ENCODE measurements around the gene HSH2D.
"Not testable (repeated sequence)": the region's sequence is repeated elsewhere in the genome, so short reads cannot be mapped to it uniquely, and the experiment has no call there.

The HSH2D gene

DNA sequence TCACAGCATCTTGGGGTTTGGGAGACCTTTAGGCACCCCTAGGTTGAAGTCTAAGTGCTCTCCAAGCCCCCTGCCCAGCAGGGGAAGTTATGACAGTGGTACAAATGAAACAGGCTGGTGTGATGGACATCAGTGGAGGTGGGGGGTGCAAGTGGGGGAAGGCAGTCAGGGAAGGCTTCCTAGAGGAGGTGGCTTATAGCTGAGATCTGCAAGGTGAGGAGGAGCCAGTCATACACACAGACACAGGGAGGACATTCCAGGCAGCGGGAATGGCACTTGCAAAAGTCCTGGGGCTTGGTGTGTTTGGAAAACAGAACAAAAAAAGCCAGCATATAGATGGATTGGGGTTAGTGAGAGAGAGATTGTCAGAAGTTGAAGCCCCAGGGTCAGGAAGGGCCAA, 11.6 kb downstream of the HSH2D start:
- DNase-seq (ENCODE audit: low read depth), result no peak

DNA sequence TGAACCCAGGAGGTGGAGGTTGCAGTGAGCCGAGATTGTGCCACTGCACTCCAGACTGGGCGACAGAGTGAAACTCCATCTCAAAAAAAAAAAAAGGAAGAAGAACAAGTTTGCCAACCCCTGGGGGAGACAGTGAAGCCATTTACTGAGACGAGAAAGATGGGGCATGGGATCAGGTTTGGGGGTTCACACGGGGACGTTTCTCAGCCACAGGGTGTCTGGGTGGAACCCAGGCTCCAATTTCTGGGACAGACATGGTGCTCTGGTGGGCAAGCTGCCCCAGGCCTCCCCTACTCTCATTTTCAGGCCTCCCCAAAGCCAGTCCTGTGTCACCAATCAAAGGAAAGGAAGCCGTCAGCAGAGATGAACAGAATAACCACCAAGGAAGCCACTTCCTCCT, 13.4 kb downstream of the HSH2D start:
- no peak for DNase-seq (ENCODE audit: low read depth)

GRCh38 chr19:16157601-16158000, 14.1 kb downstream of the HSH2D start:
- no peak for DNase-seq (ENCODE audit: low read depth)

DNA sequence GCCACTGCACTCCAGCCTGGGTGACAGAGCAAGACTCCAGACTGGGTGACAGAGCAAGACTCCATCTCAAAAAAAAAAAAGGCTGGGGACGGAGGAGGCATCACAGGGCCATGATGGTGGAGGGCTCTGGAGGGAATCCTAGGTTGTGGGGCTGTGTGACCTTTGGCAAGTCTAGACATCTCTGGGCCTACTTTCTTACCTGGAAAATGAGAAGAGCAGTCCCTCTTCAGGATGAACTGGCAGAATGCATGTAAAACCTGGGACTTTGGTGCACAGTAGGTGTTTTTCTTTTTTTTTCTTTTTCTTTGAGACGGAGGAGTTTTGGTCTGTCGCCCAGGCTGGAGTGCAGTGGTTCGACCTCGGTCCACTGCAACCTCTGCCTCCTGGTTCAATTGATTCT, 16.2 kb downstream of the HSH2D start:
- DNase-seq (ENCODE audit: low read depth), result no peak

- DNase-seq (ENCODE audit: low read depth), result no peak
Observed at GRCh38 chr19:16160445-16160942, 17.0 kb downstream of the HSH2D start.

GRCh38 chr19:16160943-16161560, 17.6 kb downstream of the HSH2D start:
- DNase-seq (ENCODE audit: low read depth), result no peak

DNA sequence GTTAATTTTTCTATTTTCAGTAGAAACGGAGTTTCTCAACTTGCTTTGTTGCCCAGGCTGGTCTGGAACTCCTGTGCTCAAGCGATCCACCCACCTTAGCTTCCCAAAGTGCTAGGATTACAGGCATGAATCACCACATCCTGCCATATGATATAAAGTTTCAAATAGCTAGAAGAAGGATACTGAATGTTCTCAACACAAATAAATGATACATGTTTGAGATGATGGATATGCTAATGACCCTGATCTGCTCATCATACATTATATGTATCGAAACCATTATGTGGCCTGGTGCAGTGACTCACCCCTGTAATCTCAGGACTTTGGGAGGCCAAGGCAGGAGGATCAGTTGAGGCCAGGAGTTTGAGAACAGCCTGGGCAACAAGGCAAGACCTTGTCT, 18.4 kb downstream of the HSH2D start:
- no peak for DNase-seq (ENCODE audit: low read depth)

DNA sequence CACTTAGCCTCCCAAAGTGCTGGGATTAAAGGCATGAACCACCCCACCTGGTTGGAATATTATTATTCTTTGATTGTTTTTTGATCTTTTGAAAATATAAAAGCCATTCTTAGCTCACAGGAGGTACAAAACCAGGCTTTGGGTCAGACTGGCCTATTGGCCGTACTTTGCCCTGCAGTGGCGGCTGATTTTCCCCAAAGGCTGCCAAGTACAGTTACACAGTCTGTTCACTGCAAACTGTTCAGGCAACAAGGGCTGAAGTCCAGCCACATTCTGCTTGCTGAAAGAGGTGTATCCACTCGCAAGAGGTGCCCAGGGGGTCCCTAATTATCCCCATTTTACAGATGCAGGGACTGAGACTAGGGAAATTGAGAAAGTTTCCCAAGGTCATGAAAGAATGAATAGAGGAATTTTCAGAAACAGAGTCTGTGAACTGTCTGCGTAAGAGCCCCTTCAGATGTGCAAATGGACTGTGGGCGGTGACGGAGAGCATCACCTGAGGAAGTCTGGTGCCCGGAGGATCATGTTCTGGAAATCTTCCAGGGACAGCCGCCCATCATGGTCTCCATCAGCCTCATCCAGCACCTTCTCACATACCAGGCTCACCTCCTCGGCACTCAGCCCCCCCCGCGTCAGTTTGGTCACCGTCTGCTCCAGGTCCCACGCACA, 20.9 kb downstream of the HSH2D start:
- DNase-seq (ENCODE audit: low read depth), result no peak

- DNase-seq (ENCODE audit: low read depth), result no peak
Observed at GRCh38 chr19:16166417-16166816, 22.9 kb downstream of the HSH2D start.

DNA sequence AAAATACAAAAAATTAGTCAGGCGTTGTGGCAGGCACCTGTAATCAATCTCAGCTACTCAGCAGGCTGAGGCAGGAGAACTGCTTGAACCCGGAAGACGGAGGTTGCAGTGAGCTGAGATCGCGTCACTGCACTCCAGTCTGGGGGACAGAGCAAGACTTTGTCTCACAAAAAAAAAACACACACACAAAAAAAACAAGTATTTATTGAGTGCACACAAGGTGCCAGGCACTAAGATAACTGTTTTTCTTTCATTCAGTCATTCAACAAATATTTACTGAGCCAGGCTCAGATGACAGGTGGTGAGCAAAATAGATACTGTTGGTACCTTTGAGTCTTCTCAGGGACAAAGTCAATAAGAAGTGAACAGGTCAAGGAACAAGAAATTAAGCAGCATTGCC, 23.6 kb downstream of the HSH2D start:
- no peak for DNase-seq (ENCODE audit: low read depth)

GRCh38 chr19:16168465-16169081, 25.1 kb downstream of the HSH2D start:
- DNase-seq (ENCODE audit: low read depth), result no peak

DNA sequence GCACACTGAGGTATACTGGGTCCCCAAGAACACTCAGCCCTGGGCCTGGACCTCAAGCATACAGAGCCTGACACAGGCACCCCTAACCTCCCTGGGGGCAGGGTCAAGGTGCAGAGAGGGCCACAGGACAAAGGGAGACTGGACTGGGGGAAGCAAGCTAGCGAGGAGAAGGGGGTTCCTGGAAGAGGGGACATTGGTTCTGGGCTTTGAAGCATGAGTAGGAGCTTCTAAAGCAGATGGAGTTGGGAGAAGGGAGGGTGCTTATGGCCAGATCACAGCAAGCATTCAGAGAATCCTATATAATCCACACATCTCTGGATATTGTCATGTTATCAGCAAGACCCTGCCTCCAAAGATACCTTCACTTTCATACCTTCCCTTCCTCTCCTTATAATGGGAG, 26.6 kb downstream of the HSH2D start:
- DNase-seq (ENCODE audit: low read depth), result no peak

- no peak for DNase-seq (ENCODE audit: low read depth)
Observed at GRCh38 chr19:16175954-16176353, 32.5 kb downstream of the HSH2D start.

DNA sequence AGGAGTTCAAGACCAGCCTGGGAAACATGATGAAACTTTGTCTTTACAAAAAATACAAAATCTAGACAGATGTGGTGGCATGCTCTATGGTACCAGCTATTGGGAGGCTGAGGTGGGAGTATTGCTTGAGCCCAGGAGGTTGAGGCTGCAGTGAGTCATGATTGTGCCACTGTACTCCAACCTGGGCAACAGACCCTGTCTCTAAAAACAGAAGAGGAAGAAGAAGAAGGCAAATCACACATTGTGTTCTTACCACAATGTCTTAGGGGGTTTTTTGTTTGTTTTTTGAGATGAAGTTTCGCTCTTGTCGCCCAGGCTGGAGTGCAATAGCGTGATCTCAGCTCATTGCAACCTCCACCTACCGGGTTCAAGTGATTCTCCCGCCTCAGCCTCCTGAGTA, 35.4 kb downstream of the HSH2D start:
- DNase-seq (ENCODE audit: low read depth), result not testable (repeated sequence)

GRCh38 chr19:16180611-16181010, 37.1 kb downstream of the HSH2D start:
- DNase-seq (ENCODE audit: low read depth), result peak; percentile 72

DNA sequence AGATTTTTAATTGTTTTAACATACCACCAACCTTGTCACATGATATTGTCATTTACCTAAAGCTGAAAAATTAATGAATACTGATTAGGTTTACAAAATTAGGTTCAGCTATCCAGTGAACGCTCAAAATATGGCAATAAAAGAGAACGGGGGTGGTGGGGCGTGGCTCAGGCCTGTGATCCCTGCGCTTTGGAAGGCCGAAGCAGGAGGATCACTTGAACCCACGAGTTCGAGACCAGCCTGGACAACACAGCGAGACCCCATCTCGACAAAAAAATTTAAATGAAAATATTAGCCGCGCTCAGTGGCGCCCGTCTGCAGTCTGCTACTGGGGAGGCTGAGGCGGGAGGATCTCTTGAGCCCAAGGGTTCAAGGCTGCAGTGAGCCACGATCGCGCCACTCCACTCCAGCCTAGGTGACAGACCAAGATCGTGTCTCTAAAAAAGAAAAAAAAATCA, 41.2 kb downstream of the HSH2D start:
- no peak for DNase-seq (ENCODE audit: low read depth)

DNA sequence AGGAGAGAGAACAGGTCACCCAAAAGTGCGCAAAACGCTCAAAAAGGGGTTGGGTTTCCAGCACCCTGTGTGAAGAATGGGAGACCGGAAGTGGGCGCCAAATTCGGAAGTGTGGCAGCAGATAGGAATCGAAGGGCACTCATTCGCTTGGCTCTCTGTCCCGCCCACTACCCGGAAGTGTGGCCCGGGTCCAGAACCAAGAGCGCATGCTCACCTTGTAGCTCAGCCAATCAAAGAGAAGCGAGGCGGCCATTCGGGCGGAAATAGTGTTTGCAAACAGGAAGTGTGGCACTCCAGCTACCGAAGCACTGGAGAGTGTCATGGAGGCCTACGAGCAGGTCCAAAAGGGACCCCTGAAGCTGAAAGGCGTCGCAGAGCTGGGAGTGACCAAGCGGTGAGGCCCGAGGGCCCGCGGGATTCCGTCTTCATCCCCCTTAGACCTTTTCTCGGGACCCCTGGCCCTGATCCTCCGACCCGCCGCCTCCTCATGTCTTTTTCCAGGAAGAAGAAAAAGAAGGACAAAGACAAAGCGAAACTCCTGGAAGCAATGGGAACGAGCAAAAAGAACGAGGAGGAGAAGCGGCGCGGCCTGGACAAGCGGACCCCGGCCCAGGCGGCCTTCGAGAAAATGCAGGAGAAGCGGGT, 41.8 kb downstream of the HSH2D start, which contains the start of gene FAM32A:
Gene FAM32A, plus strand, starts transcription at position 288 of the 645 bp plus-strand sequence. Its CDS starts 33 bp downstream, at position 321.
- DNase-seq (ENCODE audit: low read depth), result peak; percentile 96

DNA sequence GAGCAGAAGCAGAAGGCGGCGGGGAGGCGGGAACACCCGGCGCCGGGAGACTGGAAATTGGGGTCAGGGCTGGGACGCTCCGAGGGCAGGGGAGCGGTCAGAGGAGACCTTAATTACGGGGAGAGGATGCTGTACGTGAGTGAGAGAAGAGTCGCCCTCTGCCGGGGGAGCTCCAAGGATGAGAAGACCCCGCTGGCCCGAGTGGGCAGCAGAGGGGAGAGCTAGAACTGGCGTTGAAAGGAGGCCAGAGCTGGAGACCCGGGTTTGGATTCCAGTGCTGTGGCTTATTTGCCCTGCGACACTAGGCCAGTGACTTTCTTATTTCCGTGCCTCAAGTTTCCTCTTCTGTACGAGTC, 42.3 kb downstream of the HSH2D start:
- DNase-seq (ENCODE audit: low read depth), result no peak

- no peak for DNase-seq (ENCODE audit: low read depth)
Observed at GRCh38 chr19:16188521-16188920, 45.0 kb downstream of the HSH2D start.

GRCh38 chr19:16190198-16190597, 46.7 kb downstream of the HSH2D start:
- DNase-seq (ENCODE audit: low read depth), result no peak

DNA sequence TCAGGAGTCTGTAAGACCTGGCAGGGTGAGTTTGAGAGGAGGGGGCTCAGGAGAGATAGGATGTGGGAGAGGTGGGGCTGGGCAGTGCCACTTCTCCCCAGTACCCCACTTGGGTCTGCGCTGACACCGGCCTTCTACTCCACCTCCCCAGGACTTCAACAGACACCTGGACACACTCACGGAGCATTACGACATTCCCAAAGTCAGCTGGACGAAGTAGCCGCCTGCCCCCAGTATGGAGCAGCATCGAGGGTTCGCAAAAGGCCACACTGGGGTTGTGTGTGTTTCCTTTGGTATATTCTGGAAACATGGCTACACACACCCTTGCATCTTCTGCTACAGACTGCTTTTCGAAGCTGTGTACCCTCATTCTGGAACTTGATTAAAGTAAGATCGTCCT, 47.3 kb downstream of the HSH2D start:
- no peak for DNase-seq (ENCODE audit: low read depth)

GRCh38 chr19:16191216-16191908, 47.9 kb downstream of the HSH2D start:
- no peak for DNase-seq (ENCODE audit: low read depth)
